Adrenal gland (tissue), 5 donors: Measurements from ENCODE around the gene PAX6.

ENCODE experiments used
- POLR2A ChIP-seq, 2 donors: fragments of 450-650 bp; IDR thresholded peaks; one replicate each; pipeline ENCODE4 v1.6.1; 2017; ENCODE audit warnings: antibody characterized with exemption in 2 of 2, mild to moderate bottlenecking in 2 of 2, moderate library complexity in 1 of 2
- TF ChIP-seq, protein P1 (sequence below), 6 experiments: fragments of 450-650 bp in 4 of 6; fragments of 200-600 bp in 2 of 6; sonication (generic) in 1 of 6; IDR thresholded peaks; 1 replicate in 5 of 6; 2 replicates in 1 of 6; pipeline versions ENCODE4 v1.5.1 to v1.8.0; 2016 to 2021; ENCODE audit warnings: antibody characterized with exemption in 6 of 6, mild to moderate bottlenecking in 2 of 6, moderate library complexity in 1 of 6
- donor health status: DM: no; HTN: no; CAD: no.

DNA sequence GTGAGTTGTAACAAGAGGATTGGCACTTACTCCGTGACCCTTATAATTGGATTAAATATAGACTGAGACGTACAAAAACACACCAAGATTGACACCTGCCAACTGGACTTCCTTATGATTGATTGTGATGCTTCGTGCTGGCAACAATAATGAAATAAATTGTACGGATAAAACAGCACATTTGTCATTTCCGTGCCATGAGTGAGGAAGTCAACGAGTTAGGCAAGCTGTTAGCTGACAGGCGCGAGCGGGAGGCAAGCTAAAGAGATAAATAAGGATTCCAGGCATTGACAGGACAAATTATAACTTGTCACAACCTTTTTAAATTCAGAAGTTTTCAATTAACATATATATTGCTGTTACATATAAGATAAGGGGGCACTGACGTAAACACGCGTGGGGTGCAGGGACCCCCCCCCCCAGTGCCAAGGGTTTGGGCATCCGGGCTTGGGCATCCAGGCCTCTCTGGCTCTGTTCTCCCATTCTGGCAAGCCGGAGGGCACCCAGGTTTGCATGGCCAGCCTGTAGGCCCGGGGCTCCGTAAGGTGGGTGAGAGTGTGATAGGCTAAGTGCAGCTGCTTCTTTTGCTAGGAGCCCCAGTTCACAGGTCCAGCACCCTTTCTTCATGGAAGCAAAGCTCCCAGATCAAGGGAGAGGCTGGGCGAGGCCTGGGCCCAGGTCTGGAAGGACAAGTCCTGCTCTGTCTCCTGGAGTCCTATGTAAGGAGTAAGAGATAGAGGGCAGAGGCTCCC lies 11.2 kb upstream of the PAX6 start:
- TF ChIP-seq, protein P1, sequence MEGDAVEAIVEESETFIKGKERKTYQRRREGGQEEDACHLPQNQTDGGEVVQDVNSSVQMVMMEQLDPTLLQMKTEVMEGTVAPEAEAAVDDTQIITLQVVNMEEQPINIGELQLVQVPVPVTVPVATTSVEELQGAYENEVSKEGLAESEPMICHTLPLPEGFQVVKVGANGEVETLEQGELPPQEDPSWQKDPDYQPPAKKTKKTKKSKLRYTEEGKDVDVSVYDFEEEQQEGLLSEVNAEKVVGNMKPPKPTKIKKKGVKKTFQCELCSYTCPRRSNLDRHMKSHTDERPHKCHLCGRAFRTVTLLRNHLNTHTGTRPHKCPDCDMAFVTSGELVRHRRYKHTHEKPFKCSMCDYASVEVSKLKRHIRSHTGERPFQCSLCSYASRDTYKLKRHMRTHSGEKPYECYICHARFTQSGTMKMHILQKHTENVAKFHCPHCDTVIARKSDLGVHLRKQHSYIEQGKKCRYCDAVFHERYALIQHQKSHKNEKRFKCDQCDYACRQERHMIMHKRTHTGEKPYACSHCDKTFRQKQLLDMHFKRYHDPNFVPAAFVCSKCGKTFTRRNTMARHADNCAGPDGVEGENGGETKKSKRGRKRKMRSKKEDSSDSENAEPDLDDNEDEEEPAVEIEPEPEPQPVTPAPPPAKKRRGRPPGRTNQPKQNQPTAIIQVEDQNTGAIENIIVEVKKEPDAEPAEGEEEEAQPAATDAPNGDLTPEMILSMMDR (IDR thresholded peaks at IDR 0.05): no peak
- TF ChIP-seq POLR2A (IDR thresholded peaks at IDR 0.05): no peak
